ENCODE measurements around the gene CYTH1.

DNA sequence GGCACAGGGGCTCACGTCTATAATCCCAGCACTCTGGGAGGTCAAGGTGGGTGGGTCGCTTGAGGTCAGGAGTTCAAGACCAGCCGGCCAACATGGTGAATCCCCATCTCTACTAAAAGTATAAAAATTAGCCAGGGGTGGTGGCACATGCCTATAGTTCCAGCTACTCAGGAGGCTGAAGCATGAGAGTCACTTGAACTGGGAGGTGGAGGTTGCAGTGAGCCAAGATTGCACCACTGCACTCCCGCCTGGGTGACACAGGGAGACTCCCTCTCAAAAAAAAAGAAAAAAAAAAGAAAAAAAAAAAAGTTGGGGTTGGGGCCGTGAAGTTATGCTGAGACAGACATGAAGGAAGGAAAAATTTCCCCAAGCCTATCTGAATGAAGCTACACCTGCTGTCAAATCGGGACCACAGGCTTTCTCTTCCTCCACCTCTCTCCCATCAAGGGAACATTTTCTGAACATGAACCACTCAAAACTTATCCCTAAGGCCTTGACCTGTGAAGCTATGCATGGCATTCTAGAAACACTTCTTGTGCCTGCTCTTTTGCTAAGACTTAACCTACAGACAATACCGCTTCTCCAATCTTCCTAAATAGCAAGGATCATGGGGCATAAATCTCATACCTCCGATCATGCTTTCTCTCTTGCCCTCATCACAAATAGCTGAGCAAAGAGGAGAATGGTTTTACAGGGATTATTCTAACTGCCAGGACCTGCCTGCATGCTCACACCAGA, 88.6 kb downstream of the CYTH1 start:
- TF ChIP-seq, protein P1, sequence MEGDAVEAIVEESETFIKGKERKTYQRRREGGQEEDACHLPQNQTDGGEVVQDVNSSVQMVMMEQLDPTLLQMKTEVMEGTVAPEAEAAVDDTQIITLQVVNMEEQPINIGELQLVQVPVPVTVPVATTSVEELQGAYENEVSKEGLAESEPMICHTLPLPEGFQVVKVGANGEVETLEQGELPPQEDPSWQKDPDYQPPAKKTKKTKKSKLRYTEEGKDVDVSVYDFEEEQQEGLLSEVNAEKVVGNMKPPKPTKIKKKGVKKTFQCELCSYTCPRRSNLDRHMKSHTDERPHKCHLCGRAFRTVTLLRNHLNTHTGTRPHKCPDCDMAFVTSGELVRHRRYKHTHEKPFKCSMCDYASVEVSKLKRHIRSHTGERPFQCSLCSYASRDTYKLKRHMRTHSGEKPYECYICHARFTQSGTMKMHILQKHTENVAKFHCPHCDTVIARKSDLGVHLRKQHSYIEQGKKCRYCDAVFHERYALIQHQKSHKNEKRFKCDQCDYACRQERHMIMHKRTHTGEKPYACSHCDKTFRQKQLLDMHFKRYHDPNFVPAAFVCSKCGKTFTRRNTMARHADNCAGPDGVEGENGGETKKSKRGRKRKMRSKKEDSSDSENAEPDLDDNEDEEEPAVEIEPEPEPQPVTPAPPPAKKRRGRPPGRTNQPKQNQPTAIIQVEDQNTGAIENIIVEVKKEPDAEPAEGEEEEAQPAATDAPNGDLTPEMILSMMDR (IDR thresholded peaks at IDR 0.05): no peak
- no peak for TF ChIP-seq EZH2 (IDR thresholded peaks at IDR 0.05; ENCODE audit: borderline replicate concordance, insufficient read depth, low read depth, low read length, poor library complexity, severe bottlenecking)

Data from B cell (primary cell).